Measurements from ENCODE around the gene OR4P4.

OR4P4 gene

DNA sequence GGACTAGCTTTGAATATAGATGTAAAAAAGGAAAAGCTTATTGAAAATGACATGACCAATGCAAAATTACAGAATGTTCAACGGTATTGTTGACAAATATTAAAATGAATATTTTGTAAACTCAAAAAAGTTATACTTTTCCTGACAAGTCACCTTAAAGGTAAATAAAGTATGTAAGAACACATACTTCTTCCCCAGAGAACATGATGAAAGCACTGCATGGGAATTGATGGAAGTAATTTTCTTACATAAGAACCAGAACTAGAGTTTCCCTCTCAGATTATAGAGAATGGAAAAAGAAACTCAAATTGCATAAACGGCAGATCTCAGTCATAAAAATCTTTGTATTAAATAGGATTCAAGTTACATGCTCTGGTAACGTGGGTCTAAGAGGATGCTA, at the start of gene OR4P4:
Gene OR4P4, plus strand, starts transcription at position 301 of the 400 bp plus-strand sequence.
- DNase-seq (ENCODE audit: low spot score) = no peak

DNA sequence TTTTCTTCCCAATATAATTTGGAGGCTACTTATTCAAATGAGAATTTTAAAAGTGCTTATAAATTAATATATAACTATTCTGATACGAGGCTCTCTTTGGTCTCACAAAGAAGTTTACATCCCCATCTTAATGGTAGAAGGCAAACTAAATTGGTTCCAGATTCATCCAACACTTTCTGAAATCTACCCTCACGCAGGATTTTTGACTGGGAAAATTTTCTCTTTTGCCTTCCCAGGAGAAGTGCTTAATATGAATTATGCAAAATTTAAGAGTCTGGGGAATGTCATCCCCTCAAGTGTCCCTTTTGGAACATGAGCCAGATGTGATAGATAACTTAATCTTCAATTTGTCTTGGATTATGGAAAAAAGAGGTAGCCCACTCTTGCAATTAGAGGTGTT, 27.4 kb upstream of the OR4P4 start, which contains the start of gene OR4C11:
Gene OR4C11, minus strand, starts transcription at position 101 of the 400 bp plus-strand sequence. CDS start 3,272 bp downstream, outside the sequence.
- no peak for DNase-seq (ENCODE audit: low spot score)

DNA sequence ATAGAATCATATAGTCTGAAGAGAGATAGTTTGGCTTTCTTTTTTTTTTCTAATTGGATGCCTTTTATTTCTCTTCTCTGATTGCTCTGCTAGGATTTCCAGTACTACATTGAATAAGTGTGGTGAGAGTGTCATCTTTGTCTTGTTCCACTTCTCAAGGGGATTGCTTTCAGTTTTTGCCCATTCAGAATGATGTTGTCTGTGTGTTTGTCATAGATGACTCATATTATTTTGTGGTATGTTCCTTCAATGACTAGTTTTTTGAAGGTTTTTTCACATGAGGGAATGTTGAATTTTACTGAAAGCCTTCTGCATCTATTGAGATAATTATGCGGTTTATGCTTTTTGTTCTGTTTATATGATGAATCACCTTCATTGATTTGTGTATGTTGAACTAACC, 10.4 kb upstream of the OR4P4 start:
- DNase-seq (ENCODE audit: low spot score) = no peak

DNA sequence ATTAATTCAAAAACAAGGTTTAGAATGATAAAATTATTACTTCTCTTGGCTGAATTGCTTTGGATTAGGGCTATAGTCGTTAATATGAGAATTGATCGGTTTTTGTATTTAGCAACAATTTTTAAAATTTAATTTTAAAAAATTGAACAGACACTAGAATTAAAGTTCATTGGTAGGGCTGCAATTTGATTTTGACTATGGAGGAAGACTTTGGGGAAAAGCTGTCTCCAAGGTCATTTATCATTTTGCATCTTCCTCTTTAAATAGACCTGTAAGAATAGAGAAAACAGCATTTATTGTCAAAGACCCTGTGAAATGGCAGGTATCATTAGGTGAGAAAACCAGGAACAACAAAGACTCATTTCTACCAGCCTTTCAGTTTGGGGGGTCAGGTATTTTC, 13.1 kb downstream of the OR4P4 start, which contains the start of gene OR4S2:
Gene OR4S2, plus strand, starts transcription at position 301 of the 400 bp plus-strand sequence. CDS start 2,577 bp downstream, outside the sequence.
- DNase-seq (ENCODE audit: low spot score) = no peak

DNA sequence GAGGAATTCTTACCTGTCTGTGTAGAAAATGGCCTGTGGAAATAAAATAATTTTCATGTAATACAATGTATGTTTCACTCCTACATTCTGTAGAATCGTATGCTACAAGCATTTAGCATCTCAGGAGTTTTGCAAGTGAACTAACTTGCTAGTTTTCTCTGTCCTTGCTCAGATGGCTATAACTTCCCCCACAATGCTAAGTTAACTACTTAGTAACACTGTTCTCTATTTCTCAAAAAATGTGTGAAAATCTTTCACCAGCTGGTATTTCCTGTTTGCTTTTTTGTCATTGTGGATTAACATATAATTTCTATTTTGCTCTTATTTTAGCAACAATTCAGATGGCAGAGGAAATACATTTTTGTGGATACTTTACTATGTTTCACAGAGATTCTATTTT, 17.6 kb downstream of the OR4P4 start:
- no peak for DNase-seq (ENCODE audit: low spot score)

DNA sequence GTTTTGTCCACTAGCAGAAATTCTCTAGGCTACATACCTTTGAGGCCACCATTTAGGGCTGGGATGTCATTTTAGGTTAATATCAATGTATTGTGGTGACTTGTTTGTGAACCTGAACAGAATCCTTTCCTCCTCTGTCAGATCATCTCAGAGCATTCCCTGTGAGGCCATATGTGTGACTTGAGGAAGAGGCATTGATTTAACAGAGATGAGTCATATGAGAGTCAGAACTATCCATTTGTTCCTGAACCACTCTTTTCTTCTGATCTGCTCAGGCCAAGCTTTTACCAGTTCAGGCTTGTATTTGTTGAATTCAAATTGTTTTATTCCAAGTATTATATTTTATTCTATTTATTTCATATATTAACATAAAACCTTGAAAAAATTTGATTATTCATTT, 20.2 kb downstream of the OR4P4 start:
- no peak for DNase-seq (ENCODE audit: low spot score)

DNA sequence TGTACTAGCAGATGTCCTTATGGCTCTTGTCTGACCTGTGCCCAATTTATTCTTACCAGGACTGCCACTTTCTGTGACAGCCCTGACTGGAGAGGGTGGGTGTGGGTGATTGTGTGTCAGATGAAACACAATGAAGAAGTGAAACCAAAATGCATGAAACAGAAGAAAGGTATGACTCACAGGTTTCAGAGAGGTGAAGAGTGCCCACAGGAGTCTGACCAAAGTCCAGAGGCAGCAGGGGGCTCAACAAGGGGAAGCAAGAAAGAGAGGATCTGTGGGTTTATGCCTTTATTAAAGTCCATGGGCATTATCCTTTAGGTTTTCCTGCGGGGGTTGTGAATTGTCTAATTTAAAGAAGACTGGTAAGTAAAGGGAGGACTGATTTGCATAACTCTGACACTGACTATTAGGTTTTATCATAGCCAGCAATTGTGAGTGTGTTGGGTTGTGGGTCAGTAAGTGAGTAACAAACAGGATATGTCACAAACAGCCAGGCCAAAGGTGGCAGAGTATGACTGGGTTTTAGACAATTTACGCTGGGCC, 23.2 kb downstream of the OR4P4 start:
- no peak for DNase-seq (ENCODE audit: low spot score)

DNA sequence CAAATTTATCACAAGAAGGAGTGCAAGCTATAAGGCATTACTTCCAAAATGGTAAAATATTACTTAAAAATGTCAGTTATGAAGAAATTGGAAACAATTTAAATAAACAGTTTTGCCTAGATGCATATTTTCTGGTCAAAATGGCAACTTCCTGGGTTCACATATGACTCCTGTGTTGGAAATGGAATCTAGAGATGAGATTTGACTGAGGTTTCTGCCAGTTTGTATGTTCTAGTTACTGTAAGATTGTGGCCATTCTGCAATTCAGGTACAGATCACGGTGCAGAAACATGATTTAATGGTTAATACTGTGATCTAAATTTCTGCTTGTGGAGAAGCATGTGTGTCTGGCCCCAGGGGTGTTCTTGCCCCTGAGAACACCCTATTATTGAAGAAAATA, 23.7 kb downstream of the OR4P4 start:
- no peak for DNase-seq (ENCODE audit: low spot score)

DNA sequence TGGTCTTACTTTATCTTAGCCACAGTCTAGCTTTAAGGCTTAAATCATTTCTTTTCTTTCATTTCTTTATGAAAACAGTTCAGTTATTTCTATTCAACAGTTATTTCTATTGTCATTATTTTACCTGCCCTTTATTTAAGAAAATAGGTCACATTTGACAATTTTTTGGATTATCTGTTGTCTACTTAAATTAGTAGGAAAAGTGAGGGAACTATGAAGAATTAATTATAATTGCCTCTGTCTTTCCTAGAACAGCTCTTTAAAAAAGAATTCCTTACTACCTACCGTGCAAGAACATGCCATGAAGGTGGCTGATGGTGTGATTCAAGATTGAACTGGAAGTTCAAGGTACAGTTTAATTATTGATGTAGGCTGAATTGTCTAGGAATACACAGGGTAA, 27.0 kb downstream of the OR4P4 start, which contains the start of gene OR4C6:
Gene OR4C6, plus strand, starts transcription at position 301 of the 400 bp plus-strand sequence. CDS start 2,966 bp downstream, outside the sequence.
- no peak for DNase-seq (ENCODE audit: low spot score)

DNA sequence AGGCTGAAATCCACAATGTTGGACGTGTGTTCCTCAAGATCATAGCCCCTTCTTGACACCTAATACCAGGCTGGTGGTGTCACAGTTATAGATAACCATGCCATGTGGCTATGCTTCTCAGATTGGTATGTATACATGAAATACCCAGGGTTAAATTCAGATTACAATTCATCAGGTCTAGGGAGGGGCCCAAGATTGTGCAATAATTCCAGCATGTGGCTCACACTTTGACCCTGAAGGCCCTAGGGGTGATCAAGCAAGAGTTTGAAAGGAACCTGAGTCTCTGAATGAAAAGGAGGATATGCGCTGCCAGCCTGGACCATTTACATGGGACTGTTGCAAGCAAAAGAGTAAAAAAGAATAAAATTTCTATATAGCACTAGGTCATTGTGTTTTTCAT, 34.5 kb downstream of the OR4P4 start:
- DNase-seq (ENCODE audit: low spot score) = no peak

DNA sequence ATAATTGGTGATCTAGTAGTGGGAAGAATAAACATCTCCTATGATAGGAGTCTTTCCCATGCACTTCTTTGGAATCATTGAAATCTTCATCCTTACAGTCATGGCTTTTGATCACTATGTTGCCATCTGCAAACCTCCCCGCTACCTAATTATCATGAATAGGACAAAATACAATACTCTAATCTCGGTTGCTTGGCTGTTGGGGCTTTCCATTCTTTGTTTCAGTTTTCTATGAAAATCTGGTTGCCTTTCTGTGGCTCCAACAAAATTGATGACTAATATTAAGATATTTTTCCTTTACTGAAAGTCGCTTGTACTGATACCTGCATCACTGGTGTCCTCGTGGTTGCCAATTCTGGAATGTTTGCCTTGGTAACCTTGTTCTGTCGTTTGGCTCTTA, 38.9 kb downstream of the OR4P4 start:
- no peak for DNase-seq (ENCODE audit: low spot score)
